Suppressor macrophage (primary cell): ENCODE data around the gene SAMD8.

Source experiments
- DNase-seq, 4 experiments: peaks; one replicate each; pipeline ENCODE4 v3.0.0-alpha.2; 2020 to 2022
- total RNA-seq, 17 experiments: gene quantifications; one replicate each; lab custom pipeline; 2026; ENCODE audit warnings: mixed read lengths in 6 of 17, inconsistent platforms in 3 of 17; lab: John Stamatoyannopoulos, UW

Gene SAMD8
- 35.9 to 86.8 (median 58.2) reads per million in 17 experiments for total RNA-seq

DNA sequence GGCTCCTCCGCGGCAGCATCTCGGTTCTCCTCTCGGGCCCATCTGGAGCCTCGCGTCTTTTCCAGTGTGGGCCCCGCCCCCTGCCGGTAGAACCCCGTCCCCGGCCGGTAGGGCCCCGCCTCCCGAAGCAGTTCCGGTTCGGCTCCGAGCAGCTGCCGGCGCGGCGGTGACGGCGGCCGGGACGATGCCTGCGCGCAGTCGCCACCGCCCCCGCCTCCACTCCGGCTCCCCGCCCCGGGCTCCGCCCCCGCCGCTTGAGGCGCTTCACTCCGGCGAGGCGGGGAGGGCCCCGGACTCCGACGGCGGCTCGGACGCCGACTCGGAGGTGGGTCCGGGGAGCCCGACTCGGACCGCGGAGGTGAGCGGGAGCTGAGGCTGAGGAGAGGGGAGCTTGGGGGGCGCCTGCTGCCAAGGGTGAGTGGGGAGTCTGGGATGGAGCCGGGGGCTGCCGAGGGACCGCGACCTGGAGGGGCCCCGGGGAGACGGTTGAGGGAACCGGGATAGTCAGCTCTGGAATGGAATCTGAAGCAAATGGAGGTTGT, at the start of gene SAMD8:
TSS of gene SAMD8 (plus strand) at position 292 of the 542 bp plus-strand sequence. CDS start 38,873 bp downstream, outside the sequence.
- peak; percentile 98 to 99 (median 99) for DNase-seq

DNA sequence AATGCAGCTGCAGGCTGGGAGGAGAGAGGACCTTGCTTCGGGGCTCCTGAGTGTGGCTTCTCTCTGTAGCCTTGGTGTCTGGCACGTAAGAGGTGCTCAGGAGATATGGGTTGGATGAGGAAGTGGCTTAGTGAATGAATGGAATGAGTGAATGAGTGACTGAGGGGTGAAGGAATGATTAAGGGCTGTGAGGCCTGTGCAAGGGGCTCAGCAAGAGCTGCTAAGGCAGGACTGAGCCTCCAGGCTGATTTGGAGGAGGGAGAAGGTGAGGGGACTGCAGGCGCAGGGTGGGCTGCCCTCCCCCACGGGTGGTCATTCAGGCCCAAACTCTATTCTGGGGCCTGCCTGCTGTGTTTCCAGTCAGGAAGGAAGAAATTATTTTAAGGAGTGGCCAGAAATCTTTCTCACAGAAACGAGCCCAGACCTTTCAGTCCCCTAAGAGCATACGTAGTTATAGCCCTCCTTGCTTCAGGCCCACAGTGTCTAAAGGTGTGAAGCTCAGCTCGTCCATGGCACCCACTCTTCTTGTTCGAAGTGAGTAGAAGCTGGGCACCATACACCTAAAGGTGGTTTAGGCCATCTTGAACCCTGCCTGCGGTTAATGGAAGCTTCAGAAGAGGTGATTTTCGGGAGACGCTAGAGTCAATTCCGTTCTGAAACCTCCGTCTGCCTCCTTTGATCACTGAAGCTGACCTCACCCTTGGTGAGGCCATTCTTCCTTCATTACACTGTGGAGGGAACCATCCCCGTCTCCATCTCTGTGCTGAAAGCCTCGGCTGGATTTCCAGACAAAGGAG, 49.5 kb upstream of the SAMD8 start:
- DNase-seq: peak in 2 of 4 experiments; percentile 84 to 96

GRCh38 chr10:75062506-75063299, 48.8 kb upstream of the SAMD8 start:
- peak in 1 of 4 experiments; percentile 90 for DNase-seq

GRCh38 chr10:75063461-75064230, 47.8 kb upstream of the SAMD8 start:
- DNase-seq: no peak

DNA sequence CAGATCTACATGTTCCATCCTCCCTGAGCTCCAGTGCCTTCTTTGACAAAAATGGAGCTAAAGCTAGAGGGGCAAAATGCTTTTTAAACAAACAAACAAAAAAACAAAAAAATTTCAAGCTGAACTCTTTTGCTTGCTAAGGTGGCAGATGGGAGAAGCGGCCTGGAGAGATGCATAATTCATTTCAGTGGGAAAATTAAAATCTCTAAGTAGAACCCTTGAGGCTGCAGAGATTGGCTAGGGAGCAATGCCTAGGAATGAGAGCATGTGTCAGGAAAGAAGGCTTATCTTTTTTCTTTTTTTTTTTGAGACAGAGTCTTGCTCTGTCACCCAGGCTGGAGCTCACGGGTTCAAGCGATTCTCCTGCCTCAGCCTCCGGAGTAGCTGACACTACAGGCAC, 46.4 kb upstream of the SAMD8 start:
- no peak for DNase-seq

- DNase-seq: peak; percentile 47 to 67 (median 57)
Measured at GRCh38 chr10:75066271-75066670, 45.2 kb upstream of the SAMD8 start.

DNA sequence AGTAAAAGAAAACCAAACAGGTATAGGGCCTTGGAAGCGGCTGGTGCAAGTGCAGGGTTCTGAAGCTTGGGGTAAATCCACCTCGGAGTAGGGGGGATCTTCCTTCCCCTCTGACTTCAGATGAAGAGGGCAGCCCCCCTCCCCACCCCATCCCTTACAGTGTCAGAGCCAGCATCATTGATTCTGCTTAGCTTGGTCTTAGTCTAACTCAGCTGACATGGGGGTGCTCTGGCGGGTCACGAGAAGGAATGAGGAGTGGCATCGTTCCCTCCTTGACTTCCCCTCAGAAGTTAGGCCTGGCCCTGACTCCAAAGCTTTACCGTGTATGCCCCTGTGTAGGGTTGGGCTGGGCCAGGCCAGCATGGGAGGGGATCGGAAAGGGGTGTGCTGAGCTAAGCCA, 44.2 kb upstream of the SAMD8 start:
- DNase-seq: no peak

GRCh38 chr10:75068523-75068922, 42.9 kb upstream of the SAMD8 start:
- no peak for DNase-seq

DNA sequence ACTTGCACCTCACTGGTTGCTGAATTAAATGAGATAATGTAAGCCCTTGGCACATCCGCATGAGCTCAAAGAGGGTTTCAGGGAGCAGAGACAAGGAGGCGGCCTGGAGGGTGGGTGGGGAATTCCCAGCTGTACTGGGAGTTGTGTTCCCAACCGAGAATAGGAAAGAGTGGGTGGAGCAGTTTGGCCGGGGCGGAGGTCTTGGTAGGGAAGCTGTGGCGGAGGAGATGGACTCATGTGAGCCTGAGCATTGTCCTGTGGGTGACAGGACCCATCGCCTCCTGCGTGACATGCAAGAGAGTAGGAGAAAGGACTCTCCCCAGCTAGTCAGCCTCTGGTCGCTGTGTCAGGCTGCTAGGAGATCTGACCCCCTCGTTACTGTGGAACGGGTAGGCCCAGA, 41.0 kb upstream of the SAMD8 start:
- peak; percentile 83 to 93 (median 88) for DNase-seq

DNA sequence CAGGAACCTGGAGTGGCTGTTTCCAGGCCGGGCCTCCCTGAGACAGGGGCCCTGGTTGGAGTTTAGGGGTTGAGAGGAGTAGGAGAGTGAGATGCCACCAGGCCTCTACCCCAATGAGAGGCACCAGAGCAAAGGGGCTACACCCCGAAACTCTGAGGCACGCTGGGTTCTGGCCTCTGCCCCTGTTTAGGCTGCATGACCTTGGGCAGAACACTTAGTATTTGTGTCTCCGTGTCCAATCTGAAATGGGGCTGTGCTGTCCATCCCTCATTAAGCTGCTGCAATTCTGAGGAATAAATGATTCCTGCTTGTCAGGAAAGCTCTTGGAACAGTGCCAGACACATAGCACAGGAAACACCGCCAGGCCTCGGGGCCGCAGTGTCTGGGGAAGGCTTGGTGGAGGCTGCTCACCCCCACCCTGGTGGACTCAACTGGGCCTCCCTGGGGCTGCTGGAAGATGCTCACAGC, 40.5 kb upstream of the SAMD8 start:
- peak in 3 of 4 experiments; percentile 13 to 24 (median 14) for DNase-seq

- DNase-seq: no peak
Measured at GRCh38 chr10:75071756-75072155, 39.7 kb upstream of the SAMD8 start.

DNA sequence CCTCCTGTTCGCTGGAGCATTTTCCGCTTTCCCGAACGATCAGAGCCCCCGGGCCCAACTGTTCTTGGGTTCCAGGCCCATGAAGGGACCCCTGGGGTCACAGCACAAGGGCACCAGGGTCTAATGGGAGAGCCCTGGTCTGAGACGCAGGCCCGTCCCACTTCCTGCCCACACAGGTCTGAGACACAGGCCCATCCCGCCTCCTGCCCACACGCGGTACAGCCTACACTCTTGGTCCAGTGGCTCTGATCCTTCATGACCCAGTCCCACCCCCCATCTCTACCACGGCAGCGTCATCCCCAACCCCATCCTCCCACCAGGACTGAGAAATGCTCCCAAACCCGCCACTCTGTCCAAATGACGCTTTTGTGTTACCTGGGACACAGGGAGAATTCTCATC, 38.7 kb upstream of the SAMD8 start:
- no peak for DNase-seq

DNA sequence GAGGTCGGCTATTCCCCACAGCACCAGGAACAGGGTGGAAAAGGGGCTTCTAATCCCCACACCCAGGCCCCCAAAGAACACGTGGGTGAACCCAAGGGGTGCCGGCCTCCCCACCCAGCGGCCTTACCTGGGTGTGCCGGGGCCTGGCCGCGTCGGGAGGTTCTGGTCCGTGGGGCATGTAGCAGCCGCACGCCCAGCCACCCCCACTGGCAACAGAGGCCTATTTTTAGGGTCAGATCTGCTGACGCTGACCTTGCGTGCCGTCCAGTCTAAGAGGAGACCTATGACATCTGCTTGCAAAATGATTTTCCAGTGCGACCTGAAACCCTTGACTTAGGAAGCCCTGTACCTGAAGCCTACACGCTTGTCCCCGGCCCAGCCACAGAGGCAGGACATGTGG, 38.0 kb upstream of the SAMD8 start:
- no peak for DNase-seq

DNA sequence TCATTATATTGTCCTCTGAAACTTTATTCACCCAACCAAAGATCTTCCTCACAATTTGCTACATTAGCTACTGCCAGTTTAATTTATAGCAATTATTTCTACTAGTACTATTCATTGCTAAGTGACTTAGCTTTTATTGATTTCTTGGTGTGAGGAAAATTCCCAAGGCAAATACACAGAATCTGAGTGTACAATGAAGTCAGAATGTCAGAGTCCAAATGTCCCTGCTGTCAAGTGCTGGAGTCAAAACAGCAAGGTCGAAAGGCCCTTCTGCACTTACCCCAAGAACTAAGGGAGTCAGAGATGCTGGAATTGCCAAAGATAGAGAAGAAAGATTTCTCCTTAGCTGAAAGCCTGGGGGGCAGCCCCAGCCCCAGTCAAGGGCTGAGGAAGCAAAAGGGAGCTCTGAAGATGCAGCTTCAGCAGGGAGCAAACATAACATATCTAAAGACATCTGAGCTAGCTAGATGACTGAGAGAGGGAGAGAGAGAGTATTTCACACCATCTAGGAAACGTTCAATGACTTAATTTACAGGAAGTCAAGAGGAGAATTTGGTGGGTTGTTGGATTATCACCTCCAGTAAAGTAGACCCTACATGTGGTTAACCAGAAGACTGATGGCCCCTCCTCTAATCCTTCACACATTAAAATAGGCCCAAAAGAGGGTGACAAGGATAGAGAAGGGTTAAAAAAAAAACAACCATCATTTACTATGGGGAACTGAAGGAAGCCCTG, 36.6 kb upstream of the SAMD8 start:
- no peak for DNase-seq

DNA sequence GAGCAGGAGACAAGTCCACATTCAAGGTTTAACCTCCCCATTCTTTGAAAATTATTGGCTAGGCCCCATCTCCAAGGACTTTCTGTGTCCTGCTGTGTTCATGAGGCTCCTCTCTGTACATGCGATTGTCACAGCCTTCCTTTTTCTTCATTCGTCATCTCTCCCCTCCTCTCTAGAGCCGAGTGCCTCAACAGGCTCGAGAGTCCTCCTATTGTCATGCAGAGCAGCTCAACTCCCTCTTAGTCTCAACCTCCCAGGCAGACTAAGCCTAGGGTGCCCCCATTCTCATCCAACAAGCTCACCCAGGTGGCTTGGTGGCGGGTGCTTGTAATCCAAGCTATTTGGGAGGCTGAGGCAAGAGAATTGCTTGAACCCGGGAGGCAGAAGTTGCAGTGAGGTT, 35.1 kb upstream of the SAMD8 start:
- no peak for DNase-seq

DNA sequence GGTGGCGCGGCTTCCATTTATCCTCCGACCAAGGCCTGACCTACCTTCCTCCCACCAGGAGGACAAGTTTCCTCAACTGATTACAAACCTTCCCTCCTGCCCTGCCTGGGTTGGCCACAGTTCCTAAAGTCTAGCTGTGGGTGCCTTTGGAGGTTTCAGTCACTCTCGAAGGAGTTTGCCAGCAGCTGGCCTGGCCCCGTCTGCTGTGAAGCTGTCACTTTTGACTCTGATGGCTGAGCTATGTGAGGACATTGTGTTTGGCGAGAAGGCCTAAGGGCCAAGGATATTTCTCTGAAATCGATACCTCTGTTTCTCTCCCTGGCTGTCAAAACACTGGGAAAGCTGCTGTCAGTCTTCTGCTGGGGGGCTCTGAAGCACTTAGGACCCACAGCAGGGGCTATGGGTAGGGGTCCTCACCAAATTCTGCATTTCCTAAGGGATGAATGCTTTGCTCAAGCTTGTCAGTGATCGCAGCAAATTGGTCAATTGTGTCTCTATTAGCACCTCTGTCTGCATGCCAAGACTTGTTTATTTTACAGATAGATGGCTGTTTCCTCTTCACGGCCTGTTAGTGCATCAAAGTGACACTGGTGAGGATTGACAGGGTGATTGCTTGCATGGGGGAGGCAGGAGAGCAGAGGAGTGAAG, 31.9 kb upstream of the SAMD8 start:
- DNase-seq: no peak

GRCh38 chr10:75080554-75080953, 30.9 kb upstream of the SAMD8 start:
- no peak for DNase-seq

DNA sequence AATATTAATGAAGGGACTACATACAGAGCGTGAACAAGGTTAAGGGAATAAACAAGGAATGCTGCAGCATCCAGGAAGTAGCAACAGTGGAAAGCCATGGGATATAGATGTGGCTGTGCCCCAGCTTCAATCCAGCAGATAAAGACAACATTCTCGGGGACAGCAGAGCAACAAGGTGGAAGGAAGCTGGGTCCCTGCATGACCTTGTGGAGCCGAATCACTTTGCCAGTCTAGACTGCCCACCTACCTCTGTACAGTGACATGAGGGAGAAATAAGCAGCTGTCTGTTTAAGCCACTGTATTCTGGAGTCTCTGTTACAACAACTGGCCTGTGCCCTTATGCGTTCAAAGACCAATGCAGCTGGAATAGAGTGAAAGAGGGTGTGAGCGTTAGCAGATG, 30.1 kb upstream of the SAMD8 start:
- no peak for DNase-seq

- no peak for DNase-seq
Measured at GRCh38 chr10:75083972-75084833, 27.3 kb upstream of the SAMD8 start.

DNA sequence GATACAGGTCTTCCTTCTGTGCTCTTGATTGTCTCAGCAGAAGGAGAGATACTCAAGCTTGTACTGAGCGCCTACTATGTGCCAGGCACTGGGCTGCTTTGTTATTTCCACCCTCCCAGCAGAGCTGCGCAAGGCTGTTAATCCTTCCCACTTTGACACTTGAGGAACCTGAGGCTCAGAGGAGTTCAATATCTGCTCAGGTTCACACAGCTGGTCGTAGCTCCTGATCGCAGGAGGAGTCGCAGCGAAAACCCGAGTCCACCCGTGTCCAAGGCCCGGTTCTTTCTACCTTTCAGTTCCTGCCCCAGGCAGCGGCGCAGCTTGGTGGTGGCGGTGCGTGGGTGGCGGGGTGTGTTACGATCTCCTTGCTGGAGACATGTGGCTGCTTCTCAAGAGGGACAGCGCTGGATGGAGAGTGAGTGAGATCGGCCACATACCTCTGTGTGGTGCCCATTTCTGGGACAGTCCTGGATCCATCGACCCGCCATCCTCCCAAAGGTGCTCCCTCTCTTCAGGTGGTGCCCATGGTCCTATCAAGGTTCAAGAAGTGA, 26.5 kb upstream of the SAMD8 start:
- no peak for DNase-seq
